Measurements from ENCODE around the gene CEP170.

DNA sequence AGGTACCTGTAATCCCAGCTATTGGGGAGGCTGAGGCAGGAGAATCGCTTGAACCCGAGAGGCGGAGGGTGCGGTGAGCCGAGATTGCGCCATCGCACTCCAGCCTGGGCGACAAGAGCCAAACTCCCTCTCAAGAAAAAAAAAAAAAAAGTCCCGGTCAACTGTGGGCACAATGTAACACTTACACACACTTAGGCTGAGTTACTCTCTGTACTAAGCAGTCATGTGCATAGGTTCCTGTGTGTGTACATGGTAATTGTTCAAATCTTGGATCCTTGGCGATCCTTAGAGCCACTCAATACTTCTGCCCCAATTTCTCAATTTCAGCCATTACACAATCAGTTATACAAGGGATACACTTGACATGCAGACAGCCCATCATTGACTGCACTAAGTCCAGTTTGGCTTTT is 12.4 kb upstream of the CEP170 start:
- no peak for TF ChIP-seq ZNF248 (tag by site-specific recombination; IDR thresholded peaks at IDR 0.05)
- no peak for TF ChIP-seq RBAK (tag by site-specific recombination; IDR thresholded peaks at IDR 0.05)
- TF ChIP-seq, protein P1, sequence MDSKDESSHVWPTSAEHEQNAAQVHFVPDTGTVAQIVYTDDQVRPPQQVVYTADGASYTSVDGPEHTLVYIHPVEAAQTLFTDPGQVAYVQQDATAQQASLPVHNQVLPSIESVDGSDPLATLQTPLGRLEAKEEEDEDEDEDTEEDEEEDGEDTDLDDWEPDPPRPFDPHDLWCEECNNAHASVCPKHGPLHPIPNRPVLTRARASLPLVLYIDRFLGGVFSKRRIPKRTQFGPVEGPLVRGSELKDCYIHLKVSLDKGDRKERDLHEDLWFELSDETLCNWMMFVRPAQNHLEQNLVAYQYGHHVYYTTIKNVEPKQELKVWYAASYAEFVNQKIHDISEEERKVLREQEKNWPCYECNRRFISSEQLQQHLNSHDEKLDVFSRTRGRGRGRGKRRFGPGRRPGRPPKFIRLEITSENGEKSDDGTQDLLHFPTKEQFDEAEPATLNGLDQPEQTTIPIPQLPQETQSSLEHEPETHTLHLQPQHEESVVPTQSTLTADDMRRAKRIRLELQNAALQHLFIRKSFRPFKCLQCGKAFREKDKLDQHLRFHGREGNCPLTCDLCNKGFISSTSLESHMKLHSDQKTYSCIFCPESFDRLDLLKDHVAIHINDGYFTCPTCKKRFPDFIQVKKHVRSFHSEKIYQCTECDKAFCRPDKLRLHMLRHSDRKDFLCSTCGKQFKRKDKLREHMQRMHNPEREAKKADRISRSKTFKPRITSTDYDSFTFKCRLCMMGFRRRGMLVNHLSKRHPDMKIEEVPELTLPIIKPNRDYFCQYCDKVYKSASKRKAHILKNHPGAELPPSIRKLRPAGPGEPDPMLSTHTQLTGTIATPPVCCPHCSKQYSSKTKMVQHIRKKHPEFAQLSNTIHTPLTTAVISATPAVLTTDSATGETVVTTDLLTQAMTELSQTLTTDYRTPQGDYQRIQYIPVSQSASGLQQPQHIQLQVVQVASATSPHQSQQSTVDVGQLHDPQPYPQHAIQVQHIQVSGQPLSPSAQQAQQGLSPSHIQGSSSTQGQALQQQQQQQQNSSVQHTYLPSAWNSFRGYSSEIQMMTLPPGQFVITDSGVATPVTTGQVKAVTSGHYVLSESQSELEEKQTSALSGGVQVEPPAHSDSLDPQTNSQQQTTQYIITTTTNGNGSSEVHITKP (tag by site-specific recombination; IDR thresholded peaks at IDR 0.05) = no peak
- TF ChIP-seq, protein P2, sequence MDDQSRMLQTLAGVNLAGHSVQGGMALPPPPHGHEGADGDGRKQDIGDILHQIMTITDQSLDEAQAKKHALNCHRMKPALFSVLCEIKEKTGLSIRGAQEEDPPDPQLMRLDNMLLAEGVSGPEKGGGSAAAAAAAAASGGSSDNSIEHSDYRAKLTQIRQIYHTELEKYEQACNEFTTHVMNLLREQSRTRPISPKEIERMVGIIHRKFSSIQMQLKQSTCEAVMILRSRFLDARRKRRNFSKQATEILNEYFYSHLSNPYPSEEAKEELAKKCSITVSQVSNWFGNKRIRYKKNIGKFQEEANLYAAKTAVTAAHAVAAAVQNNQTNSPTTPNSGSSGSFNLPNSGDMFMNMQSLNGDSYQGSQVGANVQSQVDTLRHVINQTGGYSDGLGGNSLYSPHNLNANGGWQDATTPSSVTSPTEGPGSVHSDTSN (CRISPR knock-in tag; IDR thresholded peaks at IDR 0.05) = no peak
- no peak for TF ChIP-seq ZNF202 (tag by site-specific recombination; IDR thresholded peaks at IDR 0.05; ENCODE audit: borderline replicate concordance)
- TF ChIP-seq ZNF138 (tag by site-specific recombination; IDR thresholded peaks at IDR 0.05; ENCODE audit: borderline replicate concordance) = no peak
- TF ChIP-seq, protein P3, sequence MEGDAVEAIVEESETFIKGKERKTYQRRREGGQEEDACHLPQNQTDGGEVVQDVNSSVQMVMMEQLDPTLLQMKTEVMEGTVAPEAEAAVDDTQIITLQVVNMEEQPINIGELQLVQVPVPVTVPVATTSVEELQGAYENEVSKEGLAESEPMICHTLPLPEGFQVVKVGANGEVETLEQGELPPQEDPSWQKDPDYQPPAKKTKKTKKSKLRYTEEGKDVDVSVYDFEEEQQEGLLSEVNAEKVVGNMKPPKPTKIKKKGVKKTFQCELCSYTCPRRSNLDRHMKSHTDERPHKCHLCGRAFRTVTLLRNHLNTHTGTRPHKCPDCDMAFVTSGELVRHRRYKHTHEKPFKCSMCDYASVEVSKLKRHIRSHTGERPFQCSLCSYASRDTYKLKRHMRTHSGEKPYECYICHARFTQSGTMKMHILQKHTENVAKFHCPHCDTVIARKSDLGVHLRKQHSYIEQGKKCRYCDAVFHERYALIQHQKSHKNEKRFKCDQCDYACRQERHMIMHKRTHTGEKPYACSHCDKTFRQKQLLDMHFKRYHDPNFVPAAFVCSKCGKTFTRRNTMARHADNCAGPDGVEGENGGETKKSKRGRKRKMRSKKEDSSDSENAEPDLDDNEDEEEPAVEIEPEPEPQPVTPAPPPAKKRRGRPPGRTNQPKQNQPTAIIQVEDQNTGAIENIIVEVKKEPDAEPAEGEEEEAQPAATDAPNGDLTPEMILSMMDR (tag by site-specific recombination; IDR thresholded peaks at IDR 0.05) = no peak
